Transverse colon (tissue), 4 donors: ENCODE measurements around the gene IFNA6.

ENCODE experiments used
- CTCF ChIP-seq, 5 experiments: fragments of 200-600 bp in 3 of 5; fragments of 450-650 bp in 2 of 5; sonication (generic) in 3 of 5; IDR thresholded peaks; 1 replicate in 2 of 5; 2 replicates in 3 of 5; pipeline ENCODE4 v1.5.1; 2016 to 2017; ENCODE audit warnings: antibody characterized with exemption in 5 of 5, inconsistent platforms in 3 of 5, mild to moderate bottlenecking in 2 of 5, moderate library complexity in 1 of 5
- POLR2A ChIP-seq: fragments of 450-650 bp; IDR thresholded peaks from one replicate; pipeline ENCODE4 v1.6.1; 2016; ENCODE audit warnings: antibody characterized with exemption, mild to moderate bottlenecking, moderate library complexity
- POLR2AphosphoS5 ChIP-seq, 3 donors: sonication (generic); formaldehyde crosslinking; IDR thresholded peaks; one replicate each; pipeline ENCODE4 v1.6.1; 2016; ENCODE audit warnings: antibody characterized with exemption in 3 of 3

DNA sequence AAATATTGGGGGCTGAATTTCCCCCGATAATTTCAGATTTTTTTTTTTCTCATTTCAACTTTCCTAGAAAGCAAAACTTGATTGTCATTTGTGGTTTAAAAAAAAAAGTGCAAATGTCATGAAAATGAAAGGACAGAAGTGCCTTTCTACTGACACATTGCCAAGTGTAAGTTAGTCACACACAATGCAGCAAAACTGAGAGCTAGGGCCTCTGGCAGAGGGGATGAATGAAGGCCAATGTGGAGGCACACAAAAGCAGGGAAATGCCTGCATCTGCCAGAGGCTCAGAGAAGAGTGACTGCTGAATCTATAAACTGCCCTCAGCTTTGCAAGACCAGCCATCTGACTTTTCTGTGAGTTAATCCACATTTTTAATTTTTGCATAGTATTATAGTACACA, 38.8 kb downstream of the IFNA6 start:
- TF ChIP-seq POLR2A (no peak), CTCF (IDR thresholded peaks at IDR 0.05) (no peak), POLR2AphosphoS5 (IDR thresholded peaks at IDR 0.05) (no peak)
